AG09309 (cell line): ENCODE data around the gene SUN2.

Experiments used
- DNase-seq: peaks from one replicate; pipeline ENCODE4 v3.0.0-alpha.2; 2010; ENCODE audit warnings: low read depth
- H3K4me3 ChIP-seq: 2 replicates; pipeline ENCODE4 v1.5.1; 2011; ENCODE audit warnings: mild to moderate bottlenecking, low read depth, low read length, moderate library complexity; ENCODE audit not compliant: control insufficient read depth
- CTCF ChIP-seq: IDR thresholded peaks from 2 replicates; pipeline ENCODE4 v1.5.1; 2011; ENCODE audit warnings: mild to moderate bottlenecking, low read depth, low read length, inconsistent platforms; ENCODE audit not compliant: insufficient read depth, control insufficient read depth; ENCODE audit errors: missing control alignments

The SUN2 gene

GRCh38 chr22:38781033-38781432, 25.2 kb upstream of the SUN2 start:
- no peak for DNase-seq
- no peak overlapping the region for H3K4me3 ChIP-seq
- TF ChIP-seq CTCF: no peak

GRCh38 chr22:38777087-38777671, 21.4 kb upstream of the SUN2 start:
- DNase-seq: no peak
- H3K4me3 ChIP-seq: no peak overlapping the region
- no peak for TF ChIP-seq CTCF

GRCh38 chr22:38776086-38776485, 20.3 kb upstream of the SUN2 start:
- DNase-seq: no peak
- no peak for TF ChIP-seq CTCF
- no peak overlapping the region for H3K4me3 ChIP-seq

- TF ChIP-seq CTCF: no peak
- no peak for DNase-seq
Measured at GRCh38 chr22:38775656-38776055, 19.9 kb upstream of the SUN2 start.

GRCh38 chr22:38774496-38775166, 18.8 kb upstream of the SUN2 start:
- no peak for TF ChIP-seq CTCF
- no peak for DNase-seq
- H3K4me3 ChIP-seq: no peak overlapping the region

More at GRCh38 chr22:38775656-38776055, 19.9 kb upstream of the SUN2 start:
- H3K4me3 ChIP-seq: no peak overlapping the region

- no peak for DNase-seq
- H3K4me3 ChIP-seq: no peak overlapping the region
- no peak for TF ChIP-seq CTCF
Measured at GRCh38 chr22:38773363-38773946, 17.7 kb upstream of the SUN2 start.
